Measurements from ENCODE around the gene AMBP.

AMBP gene

DNA sequence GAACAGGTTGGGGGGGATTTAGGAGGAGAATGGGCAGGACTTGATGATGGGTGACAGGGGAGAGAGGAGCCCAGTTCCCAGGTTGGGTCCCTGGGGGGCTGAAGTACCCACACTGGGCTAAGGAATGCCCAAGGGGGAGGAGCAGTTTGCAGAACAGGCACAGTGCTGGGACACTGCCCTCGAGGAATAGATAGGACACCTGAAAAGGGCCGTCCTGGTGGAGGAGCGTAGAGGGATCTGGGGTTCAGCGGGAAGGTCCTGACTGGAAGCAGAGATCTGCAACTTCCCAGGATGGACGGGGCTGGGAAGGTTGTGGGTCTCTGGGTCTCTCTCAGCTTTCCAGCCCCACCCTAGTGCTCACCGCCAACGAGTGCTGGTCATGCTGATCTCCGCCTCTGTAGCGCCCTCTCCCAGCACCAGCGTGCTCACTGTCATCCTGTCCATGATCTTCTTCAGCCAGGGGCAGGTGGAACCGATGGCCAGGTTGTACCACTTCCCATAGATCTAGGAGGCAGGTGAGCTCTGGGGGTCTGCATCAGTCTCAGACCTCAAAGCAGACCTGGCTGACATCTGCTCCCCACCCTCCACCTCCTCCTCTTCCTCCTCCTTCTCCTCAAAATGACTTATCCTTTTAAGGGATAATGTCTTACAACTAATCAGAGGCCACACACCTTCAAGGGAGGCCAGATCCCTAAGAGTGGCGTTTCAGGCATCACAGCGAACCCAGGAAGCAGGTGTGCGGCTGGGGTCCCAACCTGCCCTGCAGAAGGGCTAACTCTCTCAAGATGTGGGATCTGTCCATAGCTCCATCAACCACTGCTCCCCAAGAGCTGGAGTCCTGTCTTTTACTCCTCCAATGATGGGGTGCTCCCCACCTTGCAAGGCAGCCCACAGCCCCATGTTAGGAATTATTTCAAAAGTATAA lies 1.6 kb downstream of the AMBP start:
- TF ChIP-seq CTCF (IDR thresholded peaks at IDR 0.05; ENCODE audit: low read depth, low read length), result no peak
- H3K4me3 ChIP-seq (ENCODE audit: low read depth, low read length), result no peak overlapping the region

DNA sequence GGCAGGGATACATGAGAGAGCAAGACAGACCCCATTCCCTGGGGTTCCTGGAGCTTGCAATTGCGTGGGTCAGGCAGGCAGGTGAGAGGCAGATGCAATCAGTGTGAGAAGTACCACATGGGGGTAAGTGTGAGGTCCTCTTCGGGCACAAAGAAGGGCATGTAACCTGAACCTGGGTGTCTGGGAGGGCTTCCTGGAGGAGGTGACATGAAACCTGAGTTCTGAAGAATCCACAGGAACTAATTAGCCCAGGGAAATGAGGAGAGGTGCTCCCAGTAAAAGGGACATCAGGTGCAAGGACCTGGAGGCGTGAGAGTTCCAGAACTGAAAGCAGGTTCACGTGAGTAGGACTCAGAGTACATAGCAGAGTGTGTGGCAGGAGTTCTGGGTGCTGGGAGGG lies 2.5 kb downstream of the AMBP start:
- TF ChIP-seq CTCF (IDR thresholded peaks at IDR 0.05; ENCODE audit: low read depth, low read length), result no peak

DNA sequence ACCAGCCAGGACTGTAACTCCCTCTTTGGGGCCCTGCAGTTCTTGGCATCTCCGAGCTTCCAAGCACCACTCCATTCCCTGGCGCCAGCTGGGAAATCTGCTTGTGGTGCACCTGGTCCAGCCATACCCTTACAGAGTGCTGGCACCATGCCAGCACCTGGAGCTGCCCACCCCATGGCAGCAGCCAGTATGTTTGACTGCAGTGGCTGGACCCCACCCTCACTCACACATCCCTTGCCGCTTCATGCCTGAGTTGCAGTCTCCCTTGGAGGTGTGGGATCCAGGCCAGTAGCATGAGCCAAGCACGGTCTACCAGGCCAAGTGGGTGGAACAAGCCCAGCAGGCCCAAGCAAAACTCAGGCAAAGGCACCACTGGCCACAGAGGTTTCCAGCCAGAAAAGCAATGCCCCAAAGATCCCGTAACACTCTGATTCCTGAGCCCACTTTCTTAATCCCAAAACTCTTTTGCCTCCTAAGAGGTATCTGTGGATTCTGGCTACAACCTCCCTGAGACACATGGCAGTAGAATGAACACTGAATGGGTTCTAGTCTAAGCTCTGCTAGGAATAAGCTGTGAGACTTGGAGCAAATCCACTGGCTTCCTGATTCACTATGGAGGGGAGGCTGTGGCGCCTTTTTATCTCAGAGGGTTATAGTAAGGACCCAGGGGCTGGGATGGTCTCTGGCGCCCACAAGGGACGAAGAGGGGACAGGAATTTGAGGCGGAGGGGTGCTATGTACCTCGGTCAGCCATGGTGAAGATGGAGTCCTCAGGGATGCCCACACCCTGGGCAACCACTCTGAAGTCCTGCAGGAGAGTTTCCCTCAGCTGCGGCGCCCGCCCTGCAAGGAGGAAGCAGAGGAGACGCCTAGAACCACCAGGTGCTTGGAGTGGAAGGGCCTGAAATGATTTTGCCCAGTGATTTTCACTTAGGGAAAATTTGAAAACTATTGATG lies 5.6 kb downstream of the AMBP start:
- TF ChIP-seq CTCF (IDR thresholded peaks at IDR 0.05; ENCODE audit: low read depth, low read length), result no peak
- no peak overlapping the region for H3K4me3 ChIP-seq (ENCODE audit: low read depth, low read length)

More for the DNA sequence above, 2.5 kb downstream of the AMBP start:
- H3K4me3 ChIP-seq (ENCODE audit: low read depth, low read length), result no peak overlapping the region

GRCh38 chr9:114071197-114071795 lies 6.8 kb downstream of the AMBP start:
- no peak overlapping the region for H3K4me3 ChIP-seq (ENCODE audit: low read depth, low read length)
- no peak for TF ChIP-seq CTCF (IDR thresholded peaks at IDR 0.05; ENCODE audit: low read depth, low read length)

- TF ChIP-seq CTCF (IDR thresholded peaks at IDR 0.05; ENCODE audit: low read depth, low read length), result no peak
- H3K4me3 ChIP-seq (ENCODE audit: low read depth, low read length), result no peak overlapping the region
Measured at GRCh38 chr9:114070188-114071103, 7.7 kb downstream of the AMBP start.

GRCh38 chr9:114069476-114070187 lies 8.5 kb downstream of the AMBP start:
- no peak overlapping the region for H3K4me3 ChIP-seq (ENCODE audit: low read depth, low read length)
- TF ChIP-seq CTCF (IDR thresholded peaks at IDR 0.05; ENCODE audit: low read depth, low read length), result no peak
